Measurements from ENCODE around the gene DNAJC11.

Gene DNAJC11

DNA sequence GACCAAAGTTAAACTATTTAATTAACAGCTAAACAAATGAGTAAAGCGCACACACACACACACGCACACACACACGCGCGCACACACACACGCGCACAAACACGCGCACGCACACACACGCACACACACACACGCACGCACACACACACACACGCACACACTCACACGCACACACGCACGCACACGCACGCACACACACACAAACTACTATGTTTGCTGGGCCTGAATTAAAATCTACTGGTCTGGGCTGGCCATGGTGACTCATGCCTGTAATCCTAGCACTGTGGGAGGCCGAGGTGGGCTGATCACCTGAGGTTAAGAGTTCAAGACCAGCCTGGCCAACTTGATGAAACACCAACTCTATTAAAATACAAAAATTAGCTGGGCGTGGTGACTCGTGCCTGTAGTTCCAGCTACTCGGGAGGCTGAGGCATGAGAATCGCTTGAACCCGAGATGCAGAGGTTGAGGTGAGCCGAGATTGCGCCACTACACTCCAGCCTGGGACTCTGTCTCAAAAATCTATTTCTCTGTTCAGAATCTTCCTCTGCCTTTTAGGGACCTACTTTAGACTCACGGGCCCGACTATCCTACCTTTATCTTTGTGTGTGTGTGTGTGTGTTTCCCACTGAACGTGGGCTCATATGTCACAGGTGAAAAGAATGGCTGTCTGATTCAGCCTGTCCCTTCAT is 37.5 kb upstream of the DNAJC11 start:
- H3K4me3 ChIP-seq (ENCODE audit: low read depth, low read length), result no peak overlapping the region
- DNase-seq (ENCODE audit: low read depth, low spot score), result no peak
- TF ChIP-seq, protein P1, sequence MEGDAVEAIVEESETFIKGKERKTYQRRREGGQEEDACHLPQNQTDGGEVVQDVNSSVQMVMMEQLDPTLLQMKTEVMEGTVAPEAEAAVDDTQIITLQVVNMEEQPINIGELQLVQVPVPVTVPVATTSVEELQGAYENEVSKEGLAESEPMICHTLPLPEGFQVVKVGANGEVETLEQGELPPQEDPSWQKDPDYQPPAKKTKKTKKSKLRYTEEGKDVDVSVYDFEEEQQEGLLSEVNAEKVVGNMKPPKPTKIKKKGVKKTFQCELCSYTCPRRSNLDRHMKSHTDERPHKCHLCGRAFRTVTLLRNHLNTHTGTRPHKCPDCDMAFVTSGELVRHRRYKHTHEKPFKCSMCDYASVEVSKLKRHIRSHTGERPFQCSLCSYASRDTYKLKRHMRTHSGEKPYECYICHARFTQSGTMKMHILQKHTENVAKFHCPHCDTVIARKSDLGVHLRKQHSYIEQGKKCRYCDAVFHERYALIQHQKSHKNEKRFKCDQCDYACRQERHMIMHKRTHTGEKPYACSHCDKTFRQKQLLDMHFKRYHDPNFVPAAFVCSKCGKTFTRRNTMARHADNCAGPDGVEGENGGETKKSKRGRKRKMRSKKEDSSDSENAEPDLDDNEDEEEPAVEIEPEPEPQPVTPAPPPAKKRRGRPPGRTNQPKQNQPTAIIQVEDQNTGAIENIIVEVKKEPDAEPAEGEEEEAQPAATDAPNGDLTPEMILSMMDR (IDR thresholded peaks at IDR 0.05; ENCODE audit: low read depth, low read length), result no peak
- in situ Hi-C loops (cut with HindIII; ENCODE audit: low sequenced_read_pairs), result no loop called here

DNA sequence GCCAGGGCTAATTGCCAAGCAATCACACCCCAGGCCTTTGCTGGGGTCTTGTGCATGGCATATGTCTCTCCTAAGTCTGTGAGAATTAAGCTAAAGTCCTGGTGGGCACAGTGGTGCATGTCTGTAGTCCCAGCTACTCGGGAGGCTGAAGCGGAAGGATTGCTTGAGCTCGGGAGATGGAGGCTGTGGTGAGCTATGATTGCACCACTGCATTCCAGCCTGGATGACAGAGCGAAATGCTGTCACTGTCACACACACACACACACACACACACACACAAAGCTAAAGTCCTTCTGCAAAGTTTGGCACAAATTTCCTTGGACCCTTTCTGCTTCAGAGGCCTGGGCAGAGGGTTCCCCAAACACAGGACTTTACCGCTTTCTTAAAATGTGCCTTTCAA is 31.3 kb upstream of the DNAJC11 start:
- no peak for DNase-seq (ENCODE audit: low read depth, low spot score)
- in situ Hi-C loops (cut with HindIII; ENCODE audit: low sequenced_read_pairs), result no loop called here
- no peak overlapping the region for H3K4me3 ChIP-seq (ENCODE audit: low read depth, low read length)
- TF ChIP-seq, protein P1 (IDR thresholded peaks at IDR 0.05; ENCODE audit: low read depth, low read length), result no peak

DNA sequence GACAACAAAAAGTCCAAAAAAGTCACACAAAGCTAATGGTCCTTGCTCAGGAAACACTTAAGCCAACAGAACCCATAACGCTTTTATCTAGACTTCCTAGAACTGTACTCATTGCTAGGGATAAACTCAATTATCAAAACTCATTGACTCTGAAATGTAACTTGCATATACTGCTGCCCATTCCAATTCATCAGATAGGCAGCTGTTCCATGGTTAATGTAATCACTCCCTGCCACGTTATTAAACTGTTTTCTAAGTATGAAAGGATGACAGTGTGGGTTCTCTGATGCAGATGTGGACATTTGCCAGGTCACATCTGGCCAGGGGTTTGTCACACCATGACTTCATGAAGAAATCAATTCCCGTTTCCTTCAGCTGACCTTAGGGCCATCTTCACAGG is 30.3 kb upstream of the DNAJC11 start:
- no peak overlapping the region for H3K4me3 ChIP-seq (ENCODE audit: low read depth, low read length)
- in situ Hi-C loops (cut with HindIII; ENCODE audit: low sequenced_read_pairs), result no loop called here
- DNase-seq (ENCODE audit: low read depth, low spot score), result no peak
- TF ChIP-seq, protein P1 (IDR thresholded peaks at IDR 0.05; ENCODE audit: low read depth, low read length), result no peak

DNA sequence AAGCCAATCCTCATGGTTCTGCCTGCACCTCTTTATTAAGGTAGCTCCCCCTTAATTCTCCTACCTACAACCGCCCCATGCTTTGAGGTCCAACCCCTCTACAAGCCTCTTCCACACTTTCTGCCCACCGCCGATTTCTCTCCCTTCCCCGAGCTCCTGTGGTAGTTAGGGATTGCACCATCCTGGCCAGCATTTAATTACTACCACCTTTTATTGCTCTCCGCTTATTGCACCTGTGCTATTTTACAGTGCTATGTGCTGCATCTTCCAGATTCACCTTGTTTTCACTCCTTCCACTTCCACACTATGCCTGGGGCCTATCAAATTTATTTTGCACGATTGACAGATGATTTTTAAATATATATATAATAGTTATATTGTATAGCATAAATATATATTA is 29.3 kb upstream of the DNAJC11 start:
- H3K4me3 ChIP-seq (ENCODE audit: low read depth, low read length), result no peak overlapping the region
- TF ChIP-seq, protein P1 (IDR thresholded peaks at IDR 0.05; ENCODE audit: low read depth, low read length), result no peak
- DNase-seq (ENCODE audit: low read depth, low spot score), result no peak
- in situ Hi-C loops (cut with HindIII; ENCODE audit: low sequenced_read_pairs), result no loop called here

DNA sequence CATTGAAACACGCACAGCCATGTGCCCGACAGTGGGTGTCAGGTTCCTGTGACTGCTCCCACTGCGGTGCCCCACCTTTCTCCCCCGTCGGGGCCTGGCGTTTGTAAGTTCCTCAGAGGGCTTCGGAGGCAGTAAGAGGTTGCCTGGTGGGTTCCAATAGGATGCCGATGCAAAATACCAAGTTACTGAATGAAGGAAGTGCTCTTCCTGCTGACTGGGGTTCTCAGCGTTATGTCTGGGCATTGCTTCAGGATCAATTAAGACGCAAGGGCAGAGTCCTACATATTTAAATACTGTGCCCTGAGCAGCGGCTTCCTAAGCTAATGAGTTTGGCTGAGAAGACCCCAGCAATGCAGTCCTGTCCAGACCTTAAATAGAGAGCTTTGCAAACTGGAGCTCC is 28.9 kb upstream of the DNAJC11 start:
- in situ Hi-C loops (cut with HindIII; ENCODE audit: low sequenced_read_pairs), result no loop called here
- DNase-seq (ENCODE audit: low read depth, low spot score), result no peak
- TF ChIP-seq, protein P1 (IDR thresholded peaks at IDR 0.05; ENCODE audit: low read depth, low read length), result no peak
- H3K4me3 ChIP-seq (ENCODE audit: low read depth, low read length), result no peak overlapping the region

DNA sequence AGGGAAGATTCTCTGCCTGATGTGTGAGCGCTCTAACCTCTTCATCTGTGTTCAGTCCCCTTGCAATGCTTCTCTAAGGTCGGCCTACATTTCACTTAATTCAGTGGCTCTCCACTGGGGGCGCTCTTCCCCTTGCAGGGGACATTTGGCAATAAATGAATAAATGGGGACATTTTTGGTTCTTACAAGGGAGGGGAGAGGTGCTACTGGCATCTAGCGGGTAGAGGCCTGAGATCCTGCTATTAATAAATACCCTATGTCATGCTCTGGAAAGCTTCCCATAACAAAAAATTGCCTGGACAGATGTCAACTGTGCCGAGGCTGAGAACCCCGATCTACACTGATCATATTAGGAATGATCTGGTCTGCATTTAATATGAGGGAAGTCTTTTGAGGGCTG is 25.9 kb upstream of the DNAJC11 start:
- TF ChIP-seq, protein P1 (IDR thresholded peaks at IDR 0.05; ENCODE audit: low read depth, low read length), result peak; percentile 89
- in situ Hi-C loops (cut with HindIII; ENCODE audit: low sequenced_read_pairs), result no loop called here
- no peak overlapping the region for H3K4me3 ChIP-seq (ENCODE audit: low read depth, low read length)
- peak; percentile 52 for DNase-seq (ENCODE audit: low read depth, low spot score)
